Peyer's patch (tissue), 4 donors: ENCODE results near the gene BCLAF1.

ENCODE experiments used
- POLR2A ChIP-seq, 2 donors: fragments of 450-650 bp; IDR thresholded peaks; one replicate each; pipeline ENCODE4 v1.5.1; 2017; ENCODE audit warnings: antibody characterized with exemption in 2 of 2, mild to moderate bottlenecking in 2 of 2, moderate library complexity in 2 of 2
- TF ChIP-seq, protein P1 (sequence below), 6 experiments: fragments of 450-650 bp in 4 of 6; fragments of 200-600 bp in 2 of 6; sonication (generic) in 1 of 6; IDR thresholded peaks; one replicate each; pipeline ENCODE4 v1.5.1; 2017 to 2019; ENCODE audit warnings: antibody characterized with exemption in 6 of 6, mild to moderate bottlenecking in 3 of 6, moderate library complexity in 1 of 6

DNA sequence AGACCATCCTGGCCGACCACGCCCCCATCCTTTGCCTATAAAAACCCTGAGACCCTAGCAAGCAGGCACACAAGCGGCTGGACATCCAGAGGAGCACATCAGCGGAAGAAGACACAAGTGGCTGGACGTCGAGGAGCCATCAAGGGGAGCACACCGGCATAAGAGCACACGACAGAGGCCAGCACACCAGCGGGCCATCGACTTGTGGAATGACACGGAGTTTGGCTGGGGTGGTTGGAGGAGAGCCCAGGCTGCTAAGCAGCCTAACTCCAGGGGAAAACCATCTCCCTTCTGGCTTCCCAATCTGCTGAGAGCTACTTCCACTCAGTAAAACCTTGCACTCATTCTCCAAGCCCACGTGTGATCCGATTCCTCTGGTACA, 44.8 kb upstream of the BCLAF1 start:
- TF ChIP-seq POLR2A (IDR thresholded peaks at IDR 0.05): no peak
- TF ChIP-seq, protein P1, sequence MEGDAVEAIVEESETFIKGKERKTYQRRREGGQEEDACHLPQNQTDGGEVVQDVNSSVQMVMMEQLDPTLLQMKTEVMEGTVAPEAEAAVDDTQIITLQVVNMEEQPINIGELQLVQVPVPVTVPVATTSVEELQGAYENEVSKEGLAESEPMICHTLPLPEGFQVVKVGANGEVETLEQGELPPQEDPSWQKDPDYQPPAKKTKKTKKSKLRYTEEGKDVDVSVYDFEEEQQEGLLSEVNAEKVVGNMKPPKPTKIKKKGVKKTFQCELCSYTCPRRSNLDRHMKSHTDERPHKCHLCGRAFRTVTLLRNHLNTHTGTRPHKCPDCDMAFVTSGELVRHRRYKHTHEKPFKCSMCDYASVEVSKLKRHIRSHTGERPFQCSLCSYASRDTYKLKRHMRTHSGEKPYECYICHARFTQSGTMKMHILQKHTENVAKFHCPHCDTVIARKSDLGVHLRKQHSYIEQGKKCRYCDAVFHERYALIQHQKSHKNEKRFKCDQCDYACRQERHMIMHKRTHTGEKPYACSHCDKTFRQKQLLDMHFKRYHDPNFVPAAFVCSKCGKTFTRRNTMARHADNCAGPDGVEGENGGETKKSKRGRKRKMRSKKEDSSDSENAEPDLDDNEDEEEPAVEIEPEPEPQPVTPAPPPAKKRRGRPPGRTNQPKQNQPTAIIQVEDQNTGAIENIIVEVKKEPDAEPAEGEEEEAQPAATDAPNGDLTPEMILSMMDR (IDR thresholded peaks at IDR 0.05): no peak
